Mesenchymal stem cell (in vitro differentiated cells and primary cell): ENCODE data around the gene RAB8B.
A peak's percentile ranks its signal among the peaks of the same experiment; 100 is the strongest.

Source experiments
- DNase-seq: peaks from one replicate; pipeline ENCODE4 v3.0.0-alpha.2; 2013
- H2AFZ ChIP-seq: one replicate; pipeline ENCODE4 v1.6.1; 2013; ENCODE audit warnings: low read depth, mild to moderate bottlenecking, control low read depth, inconsistent platforms, low read length, moderate library complexity
- H2AK5ac ChIP-seq: 2 replicates; pipeline ENCODE4 v1.6.1; 2013; ENCODE audit warnings: low read length, moderate library complexity, mild to moderate bottlenecking, inconsistent platforms; ENCODE audit not compliant: severe bottlenecking
- H2BK120ac ChIP-seq: one replicate; pipeline ENCODE4 v1.6.1; 2013; ENCODE audit warnings: low read depth, mild to moderate bottlenecking, inconsistent platforms, low read length, moderate library complexity
- H2BK12ac ChIP-seq, 2 experiments: one replicate each; pipeline ENCODE4 v1.6.1; 2013; ENCODE audit warnings: inconsistent platforms in 2 of 2, low read length in 2 of 2, mild to moderate bottlenecking in 2 of 2, moderate library complexity in 2 of 2, control low read depth in 1 of 2
- H2BK15ac ChIP-seq: one replicate; pipeline ENCODE4 v1.6.1; 2013; ENCODE audit warnings: mild to moderate bottlenecking, low read depth, inconsistent platforms; ENCODE audit not compliant: poor library complexity, severe bottlenecking
- H2BK5ac ChIP-seq: 2 replicates; pipeline ENCODE4 v1.6.1; 2013; ENCODE audit warnings: low read depth, mild to moderate bottlenecking, low read length, control low read depth, inconsistent platforms; ENCODE audit not compliant: poor library complexity, severe bottlenecking
- H3K14ac ChIP-seq, 2 experiments: one replicate each; pipeline ENCODE4 v1.6.1; 2013; ENCODE audit warnings: inconsistent platforms in 2 of 2, low read length in 2 of 2, control low read depth in 1 of 2, mild to moderate bottlenecking in 1 of 2, moderate library complexity in 1 of 2
- H3K18ac ChIP-seq, 2 experiments: one replicate each; pipeline ENCODE4 v1.6.1; 2013; ENCODE audit warnings: inconsistent platforms in 2 of 2, low read length in 2 of 2, control low read depth in 1 of 2, low read depth in 1 of 2, mild to moderate bottlenecking in 1 of 2
- H3K23ac ChIP-seq, 2 experiments: one replicate each; pipeline ENCODE4 v1.6.1; 2013; ENCODE audit warnings: inconsistent platforms in 2 of 2, low read length in 2 of 2, mild to moderate bottlenecking in 2 of 2, moderate library complexity in 2 of 2, control low read depth in 1 of 2
- H3K27ac ChIP-seq: 2 replicates; pipeline ENCODE4 v1.5.1; 2013; ENCODE audit warnings: mild to moderate bottlenecking, moderate library complexity, low read length, control low read depth, inconsistent platforms; ENCODE audit not compliant: poor library complexity, severe bottlenecking
- H3K27me3 ChIP-seq, 2 experiments: 2 replicates each; pipeline versions ENCODE4 v1.6.1 to v1.7.0; 2013; ENCODE audit warnings: low read length in 2 of 2, mild to moderate bottlenecking in 2 of 2, moderate library complexity in 2 of 2, control low read depth in 1 of 2, inconsistent platforms in 1 of 2; ENCODE audit not compliant: control insufficient read depth in 1 of 2, insufficient read depth in 1 of 2
- H3K36me3 ChIP-seq, 2 experiments: 2 replicates each; pipeline versions ENCODE4 v1.6.1 to v1.7.0; 2013; ENCODE audit warnings: low read length in 2 of 2, control low read depth in 1 of 2, inconsistent platforms in 1 of 2, low read depth in 1 of 2, mild to moderate bottlenecking in 1 of 2; ENCODE audit not compliant: insufficient read depth in 2 of 2, control insufficient read depth in 1 of 2
- H3K4ac ChIP-seq, 2 experiments: one replicate each; pipeline ENCODE4 v1.6.1; 2013; ENCODE audit warnings: inconsistent platforms in 2 of 2, low read length in 2 of 2, mild to moderate bottlenecking in 2 of 2, moderate library complexity in 2 of 2, control low read depth in 1 of 2, low read depth in 1 of 2
- H3K4me1 ChIP-seq: 2 replicates; pipeline ENCODE4 v1.6.1; 2013; ENCODE audit warnings: low read depth, low read length, control low read depth; ENCODE audit not compliant: control insufficient read depth, insufficient read depth
- H3K4me2 ChIP-seq: 2 replicates; pipeline ENCODE4 v1.6.1; 2013; ENCODE audit warnings: low read length, mild to moderate bottlenecking, inconsistent platforms; ENCODE audit not compliant: poor library complexity, severe bottlenecking
- H3K4me3 ChIP-seq, 2 experiments: 2 replicates each; pipeline versions ENCODE4 v1.5.1 to v1.7.0; 2013; ENCODE audit warnings: low read length in 2 of 2, mild to moderate bottlenecking in 2 of 2, control low read depth in 1 of 2, low read depth in 1 of 2; ENCODE audit not compliant: insufficient read depth in 1 of 2
- H3K79me1 ChIP-seq: replicated peaks from 2 replicates; pipeline ENCODE4 v1.6.1; 2013; ENCODE audit warnings: mild to moderate bottlenecking, control low read depth, low read length, inconsistent platforms; ENCODE audit not compliant: poor library complexity, severe bottlenecking
- H3K9ac ChIP-seq: 2 replicates; pipeline ENCODE4 v1.7.0; 2013; ENCODE audit warnings: mild to moderate bottlenecking, low read length, moderate library complexity
- H3K9me3 ChIP-seq: 2 replicates; pipeline ENCODE4 v1.7.0; 2013; ENCODE audit warnings: mild to moderate bottlenecking, low read length; ENCODE audit not compliant: control insufficient read depth
- H4K8ac ChIP-seq: one replicate; pipeline ENCODE4 v1.6.1; 2013; ENCODE audit warnings: inconsistent platforms, mild to moderate bottlenecking, low read length, moderate library complexity
- H4K91ac ChIP-seq: one replicate; pipeline ENCODE4 v1.6.1; 2013; ENCODE audit warnings: mild to moderate bottlenecking, low read length, inconsistent platforms
- WGBS: methylation state at CpG from one replicate; pipeline ENCODE4 v1.1.7; 2013; ENCODE audit warnings: mixed read lengths; 5-methylcytosine and 5-hydroxymethylcytosine counted together

The RAB8B gene

DNA sequence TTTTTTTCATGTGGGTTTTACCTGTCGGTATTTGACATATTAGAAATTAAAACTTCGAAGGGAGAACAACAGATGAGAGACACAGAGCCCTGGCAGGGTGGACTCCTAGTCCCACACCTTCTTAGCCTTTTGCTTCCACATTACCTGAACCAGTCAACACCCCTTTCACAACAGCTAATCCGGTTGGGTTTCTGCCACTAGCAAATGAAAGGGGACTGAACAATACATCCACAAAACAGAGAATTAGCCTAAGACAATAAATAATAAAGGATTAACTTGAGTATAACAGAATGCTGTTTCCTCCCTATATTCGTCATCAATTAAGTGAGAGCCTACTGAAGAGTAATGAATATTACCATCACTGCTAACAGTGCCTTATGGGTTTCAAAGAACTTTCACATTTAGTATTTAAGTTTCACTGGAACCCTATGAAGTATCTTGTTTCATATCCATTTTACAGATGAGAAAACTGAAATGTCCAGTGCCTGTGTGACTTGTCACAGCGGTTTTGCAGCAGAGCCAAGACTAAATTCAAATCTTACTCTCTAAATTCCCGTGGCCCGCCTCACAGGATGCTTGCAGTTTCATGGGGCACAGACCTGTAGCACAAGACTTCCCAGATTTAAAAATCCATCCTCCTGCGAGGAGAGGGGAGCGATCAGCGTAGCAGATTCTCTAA lies 1.0 kb upstream of the RAB8B start:
- Histone ChIP-seq H2BK120ac (no peak overlapping the region), H2BK12ac (peak overlapping the region in 1 of 2 experiments; percentile 67), H4K91ac (peak overlapping the region; percentile 54), H3K14ac (no peak overlapping the region), H3K4ac (no peak overlapping the region), H3K4me3 (peak overlapping the region; percentile 64 to 82), H2BK15ac (no peak overlapping the region), H3K18ac (peak overlapping the region in 1 of 2 experiments; percentile 65), H4K8ac (peak overlapping the region; percentile 67), H3K23ac (no peak overlapping the region), H2BK5ac (no peak overlapping the region), H3K4me2 (peak overlapping the region; percentile 94), H3K4me1 (peaks cover 2% of the 10 kb centered on the region), H3K9me3 (no peaks in the 10 kb centered on the region), H2AK5ac (no peak overlapping the region), H3K27ac (peak overlapping the region; percentile 21), H3K36me3 (no peaks in the 10 kb centered on the region), H3K79me1 (no peaks in the 10 kb centered on the region), H2AFZ (peak overlapping the region; percentile 57), H3K27me3 (no peaks in the 10 kb centered on the region), H3K9ac (peak overlapping the region; percentile 83)
- 62% methylated on average over 6 of the region's 10 CpGs for WGBS
- DNase-seq = no peak

DNA sequence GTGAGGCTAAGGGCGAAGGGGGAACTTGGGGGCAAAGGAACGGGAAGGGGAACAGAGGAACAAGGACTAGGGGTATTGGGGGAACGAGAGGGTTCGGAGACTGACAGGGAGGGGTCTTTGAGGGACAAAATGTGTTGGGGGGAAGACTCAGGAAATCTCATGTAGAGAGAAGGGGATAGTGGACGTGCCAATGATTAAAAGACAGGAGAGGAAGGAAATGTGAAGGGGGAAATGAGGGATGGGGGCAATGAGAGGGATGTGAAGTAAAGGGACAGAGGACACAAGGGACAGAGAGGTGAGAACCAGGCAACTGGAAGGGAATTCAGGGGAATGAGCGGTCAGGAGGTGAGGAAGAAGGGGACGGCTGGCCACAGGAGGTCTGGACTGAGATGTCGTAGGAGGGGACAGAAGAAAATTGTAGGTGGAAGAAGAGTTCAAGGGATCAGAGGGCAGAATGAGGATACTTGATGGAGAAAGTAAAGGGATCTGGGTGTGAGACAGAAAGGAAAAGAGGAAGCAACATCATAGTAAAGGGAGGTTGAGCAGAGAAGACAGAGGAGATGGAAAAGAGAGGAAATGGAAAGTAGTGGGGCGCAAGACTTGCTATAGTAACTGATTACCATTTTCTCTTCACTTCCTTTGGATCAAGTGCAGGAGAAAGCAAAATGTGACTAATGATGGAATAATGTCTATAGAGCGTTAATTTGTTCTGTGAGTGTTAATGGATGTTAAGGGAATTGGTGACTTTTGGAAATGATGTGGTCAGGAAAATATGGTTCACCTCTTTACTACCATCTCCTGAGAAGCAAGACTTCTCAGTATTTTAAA lies 749 bp downstream of the RAB8B start:
- peak overlapping the region; percentile 79 for H2AFZ ChIP-seq
- no peaks in the 10 kb centered on the region for H3K79me1 ChIP-seq
- no peaks in the 10 kb centered on the region for H3K9me3 ChIP-seq
- no peak overlapping the region for H2BK5ac ChIP-seq
- H3K4me2 ChIP-seq = peak overlapping the region; percentile 80
- H4K8ac ChIP-seq = peak overlapping the region; percentile 75
- peak overlapping the region; percentile 75 to 95 for H3K4me3 ChIP-seq
- H2BK15ac ChIP-seq = peak overlapping the region; percentile 95
- H3K4me1 ChIP-seq = peaks cover 2% of the 10 kb centered on the region
- H3K4ac ChIP-seq = no peak overlapping the region
- peak overlapping the region in 1 of 2 experiments; percentile 46 for H3K23ac ChIP-seq
- H2AK5ac ChIP-seq = peak overlapping the region; percentile 7
- no peak overlapping the region for H4K91ac ChIP-seq
- H3K9ac ChIP-seq = peak overlapping the region; percentile 91
- no peaks in the 10 kb centered on the region for H3K27me3 ChIP-seq
- H3K36me3 ChIP-seq = no peaks in the 10 kb centered on the region
- DNase-seq = no peak
- no peak overlapping the region for H2BK120ac ChIP-seq
- H3K14ac ChIP-seq = peak overlapping the region in 1 of 2 experiments; percentile 39
- H2BK12ac ChIP-seq = peak overlapping the region; percentile 27 to 56
- H3K27ac ChIP-seq = peak overlapping the region; percentile 39
- peak overlapping the region; percentile 70 to 80 for H3K18ac ChIP-seq
- 8% methylated on average over 9 of the region's 10 CpGs for WGBS

- Histone ChIP-seq H2AK5ac (no peak overlapping the region), H3K14ac (no peak overlapping the region), H4K8ac (no peak overlapping the region), H3K23ac (no peak overlapping the region), H3K4me2 (peak overlapping the region; percentile 80), H4K91ac (no peak overlapping the region), H3K79me1 (no peaks in the 10 kb centered on the region), H3K4ac (no peak overlapping the region), H3K4me1 (peaks cover 2% of the 10 kb centered on the region), H2BK15ac (no peak overlapping the region), H2BK120ac (no peak overlapping the region), H3K9me3 (no peaks in the 10 kb centered on the region), H3K27ac (no peak overlapping the region), H3K9ac (peak overlapping the region; percentile 91), H3K18ac (no peak overlapping the region), H3K36me3 (no peaks in the 10 kb centered on the region), H3K27me3 (no peaks in the 10 kb centered on the region), H2BK12ac (no peak overlapping the region), H3K4me3 (peak overlapping the region in 1 of 2 experiments; percentile 95), H2AFZ (no peak overlapping the region), H2BK5ac (no peak overlapping the region)
- 95% methylated on average over 2 of the region's 3 CpGs for whole genome bisulfite sequencing
- no peak for DNase-seq
Observed at GRCh38 chr15:63190769-63191649, 1.6 kb downstream of the RAB8B start.
